GM19025 (cell line): ENCODE results near the gene CEACAM19.
"Not testable (repeated sequence)": the region's sequence is repeated elsewhere in the genome, so short reads cannot be mapped to it uniquely, and the experiment has no call there.

ENCODE experiments used
- ATAC-seq: cut with Tn5 transposase; IDR thresholded peaks from one replicate; pipeline ENCODE4 v1.9.1; 2021; ENCODE audit warnings: mild to moderate bottlenecking, low read depth, moderate library complexity; ENCODE audit not compliant: unreplicated experiment

The CEACAM19 gene

DNA sequence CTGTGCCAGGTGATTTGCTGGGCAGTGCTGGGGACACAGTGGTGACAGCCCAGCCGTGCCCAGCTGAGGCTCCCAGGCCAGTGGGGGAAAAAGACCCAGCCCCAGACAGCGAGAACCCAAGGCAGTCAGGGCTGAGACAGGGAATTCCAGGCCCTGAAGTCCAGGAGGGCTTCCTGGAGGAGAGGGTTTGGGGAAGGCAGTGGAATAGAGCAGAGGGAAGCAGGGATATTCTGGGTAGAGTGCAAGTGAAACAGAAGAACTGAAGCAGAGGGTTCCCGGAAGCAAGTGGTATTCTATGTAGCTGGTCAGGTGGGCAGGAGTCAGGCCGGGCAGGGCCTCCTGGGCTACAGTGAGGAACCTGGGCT is 26.4 kb downstream of the CEACAM19 start:
- ATAC-seq: no peak

DNA sequence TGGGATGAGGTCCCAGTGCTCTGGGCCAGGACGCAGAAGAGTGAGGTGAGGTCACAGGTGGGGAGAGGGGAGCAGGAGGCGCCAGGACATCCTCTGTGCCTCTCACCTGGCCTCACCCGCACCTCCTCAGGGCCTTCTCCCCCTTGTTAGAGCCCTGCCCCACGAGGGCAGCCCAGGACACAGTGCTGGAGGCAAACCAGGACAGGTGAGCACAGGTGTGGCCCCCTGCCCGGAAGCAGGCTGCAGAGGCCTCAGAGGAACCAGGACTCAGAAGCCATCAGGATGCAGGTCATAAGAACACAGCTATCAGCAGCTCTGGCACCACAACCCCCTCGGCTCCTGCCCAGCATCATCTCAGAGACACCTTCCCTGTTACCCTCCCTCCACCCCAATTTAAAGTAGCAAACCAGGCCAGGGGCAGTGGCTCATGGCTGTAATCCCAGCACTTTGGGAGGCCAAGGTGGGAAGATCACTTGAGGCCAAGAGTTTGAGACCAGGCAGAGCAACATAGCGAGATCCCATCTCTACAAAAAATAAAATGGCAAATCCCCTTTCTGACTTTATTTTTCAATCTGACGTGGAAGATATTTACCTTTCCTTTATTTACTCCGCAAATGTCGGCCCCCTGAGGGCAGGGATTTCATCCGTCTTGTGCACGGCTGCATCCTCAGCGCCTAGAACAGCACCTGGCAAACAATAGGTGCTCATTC is 27.4 kb downstream of the CEACAM19 start, which contains the start of gene CEACAM16:
TSS of gene CEACAM16 (plus strand) at position 660 of the 710 bp plus-strand sequence. CDS start 2,306 bp downstream, outside the sequence.
- no peak for ATAC-seq

DNA sequence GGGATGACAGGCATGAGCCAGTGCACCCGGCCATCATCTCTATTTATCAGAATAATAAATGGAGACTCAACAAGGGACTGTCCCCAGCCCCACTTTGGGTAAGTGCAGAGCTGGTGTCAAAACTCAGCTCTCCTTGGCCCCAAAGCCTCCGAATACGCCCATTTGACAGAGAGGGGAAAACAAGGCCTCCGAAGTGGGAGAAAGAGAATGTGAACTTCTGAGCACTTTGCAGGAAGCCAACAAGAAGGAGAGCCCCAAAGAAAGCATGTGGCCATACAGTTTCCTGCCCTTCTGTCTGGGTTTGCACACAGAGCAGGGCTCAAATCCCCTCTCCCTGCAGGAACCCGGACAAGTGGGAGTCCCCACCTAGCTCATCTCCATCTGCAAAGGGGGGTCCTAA is 29.3 kb downstream of the CEACAM19 start:
- ATAC-seq: no peak

DNA sequence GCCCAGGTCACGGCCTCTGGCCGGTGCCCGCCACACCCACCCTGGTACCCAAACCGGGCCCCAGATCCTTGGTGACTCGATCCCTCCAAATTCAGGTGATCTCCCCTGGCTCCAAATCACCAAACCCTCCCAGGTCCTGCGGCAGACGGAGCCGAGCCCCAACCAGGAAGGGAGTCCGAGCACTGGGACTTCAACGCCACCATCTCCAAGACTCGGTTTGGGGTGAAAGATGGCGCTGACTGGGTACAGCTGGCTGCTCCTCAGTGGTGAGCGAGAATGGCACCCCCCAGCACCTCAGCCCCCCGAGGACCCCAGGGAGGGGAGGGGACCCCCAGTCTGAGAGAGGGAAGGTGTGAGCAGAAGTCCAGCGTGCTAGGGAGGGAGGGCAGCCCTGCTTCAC is 29.9 kb downstream of the CEACAM19 start:
- ATAC-seq: no peak

DNA sequence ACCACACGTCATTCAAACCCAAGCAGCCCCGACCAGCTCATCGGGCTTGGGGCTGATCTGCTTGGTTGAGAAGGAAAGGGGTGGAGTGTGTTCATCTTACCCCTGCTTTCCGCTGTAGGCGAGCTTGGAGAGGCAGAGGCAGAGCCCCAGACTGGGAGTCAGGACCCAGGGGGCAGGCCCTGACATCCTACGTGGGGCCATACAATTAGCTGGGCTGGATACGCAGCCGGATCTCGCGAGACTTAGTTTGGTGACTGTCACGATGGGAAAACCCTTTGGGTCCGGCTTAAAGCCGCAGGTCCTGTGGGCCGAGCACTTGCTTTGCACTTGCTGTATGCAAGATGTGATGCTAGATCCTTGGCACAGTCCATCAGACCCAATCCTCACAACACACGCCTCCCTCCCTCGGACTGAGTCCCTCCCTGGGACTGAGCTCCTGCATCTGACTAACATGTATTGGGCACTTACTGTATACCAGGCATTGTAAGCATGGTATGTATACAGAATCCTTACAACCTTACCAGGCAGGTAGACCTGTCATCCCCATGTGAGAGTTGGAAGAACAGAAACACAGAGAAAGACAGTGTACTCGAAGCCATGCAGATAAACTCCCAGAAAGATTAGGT is 31.4 kb downstream of the CEACAM19 start:
- ATAC-seq: no peak

DNA sequence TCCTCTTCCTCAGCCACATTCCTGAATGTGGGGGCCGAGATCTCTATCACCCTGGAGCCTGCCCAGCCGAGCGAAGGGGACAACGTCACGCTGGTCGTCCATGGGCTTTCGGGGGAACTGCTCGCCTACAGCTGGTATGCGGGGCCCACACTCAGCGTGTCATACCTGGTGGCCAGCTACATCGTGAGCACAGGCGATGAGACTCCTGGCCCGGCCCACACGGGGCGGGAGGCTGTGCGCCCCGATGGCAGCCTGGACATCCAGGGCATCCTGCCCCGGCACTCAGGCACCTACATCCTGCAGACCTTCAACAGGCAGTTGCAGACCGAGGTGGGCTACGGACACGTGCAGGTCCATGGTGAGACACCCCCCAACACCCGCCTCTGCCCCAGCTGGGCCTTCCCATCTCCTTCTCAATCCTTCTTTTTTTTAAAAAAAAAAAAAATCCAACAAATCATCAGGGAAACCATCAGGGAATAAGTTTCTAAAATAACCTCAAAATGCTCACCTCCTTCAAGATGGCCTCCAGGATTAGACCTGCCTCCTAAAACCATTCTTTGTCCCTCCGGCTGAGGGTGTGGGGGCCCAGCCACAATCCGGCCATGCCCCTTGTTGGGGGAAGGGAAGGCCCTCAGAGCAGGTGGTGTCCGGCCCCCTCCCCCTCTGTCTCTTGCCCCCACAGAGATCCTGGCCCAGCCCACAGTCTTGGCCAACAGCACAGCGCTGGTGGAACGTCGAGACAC is 32.2 kb downstream of the CEACAM19 start:
- ATAC-seq: no peak

DNA sequence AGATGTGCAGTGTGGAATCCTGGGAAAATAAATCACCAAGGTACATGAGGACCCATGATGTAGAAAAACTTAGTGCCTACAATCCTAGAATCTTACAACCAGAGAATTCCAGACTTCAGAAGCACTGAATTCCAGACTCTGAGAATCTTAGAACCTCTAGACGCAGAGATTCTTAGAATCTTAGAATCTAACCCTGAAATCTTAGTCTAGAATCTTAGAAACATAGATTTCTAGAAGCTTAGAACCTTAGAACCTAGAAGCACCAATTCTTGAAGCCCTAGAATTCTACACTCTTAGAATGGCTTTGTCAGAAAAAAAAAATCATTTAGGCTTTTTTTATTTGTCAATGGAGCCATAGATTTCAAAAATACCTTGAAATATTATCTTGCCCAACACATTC is 33.7 kb downstream of the CEACAM19 start:
- ATAC-seq: no peak

DNA sequence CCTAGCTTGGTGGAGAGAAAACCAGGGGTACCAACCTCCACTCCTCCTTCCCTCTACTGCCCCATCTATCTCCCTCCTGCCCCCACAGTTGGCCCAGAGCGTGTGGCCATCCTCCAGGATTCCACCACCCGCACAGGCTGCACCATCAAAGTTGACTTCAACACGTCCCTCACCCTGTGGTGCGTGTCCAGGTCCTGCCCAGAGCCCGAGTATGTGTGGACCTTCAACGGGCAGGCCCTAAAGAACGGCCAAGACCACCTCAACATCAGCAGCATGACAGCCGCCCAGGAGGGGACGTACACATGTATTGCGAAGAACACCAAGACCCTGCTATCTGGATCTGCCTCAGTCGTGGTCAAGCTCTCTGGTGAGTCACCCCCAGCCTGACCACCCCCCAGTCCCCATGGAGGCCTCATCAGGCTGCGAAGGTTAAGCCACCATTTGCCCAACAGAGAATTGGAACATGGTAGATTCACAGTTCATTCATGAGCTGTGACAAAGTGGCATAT is 34.3 kb downstream of the CEACAM19 start:
- ATAC-seq: no peak

DNA sequence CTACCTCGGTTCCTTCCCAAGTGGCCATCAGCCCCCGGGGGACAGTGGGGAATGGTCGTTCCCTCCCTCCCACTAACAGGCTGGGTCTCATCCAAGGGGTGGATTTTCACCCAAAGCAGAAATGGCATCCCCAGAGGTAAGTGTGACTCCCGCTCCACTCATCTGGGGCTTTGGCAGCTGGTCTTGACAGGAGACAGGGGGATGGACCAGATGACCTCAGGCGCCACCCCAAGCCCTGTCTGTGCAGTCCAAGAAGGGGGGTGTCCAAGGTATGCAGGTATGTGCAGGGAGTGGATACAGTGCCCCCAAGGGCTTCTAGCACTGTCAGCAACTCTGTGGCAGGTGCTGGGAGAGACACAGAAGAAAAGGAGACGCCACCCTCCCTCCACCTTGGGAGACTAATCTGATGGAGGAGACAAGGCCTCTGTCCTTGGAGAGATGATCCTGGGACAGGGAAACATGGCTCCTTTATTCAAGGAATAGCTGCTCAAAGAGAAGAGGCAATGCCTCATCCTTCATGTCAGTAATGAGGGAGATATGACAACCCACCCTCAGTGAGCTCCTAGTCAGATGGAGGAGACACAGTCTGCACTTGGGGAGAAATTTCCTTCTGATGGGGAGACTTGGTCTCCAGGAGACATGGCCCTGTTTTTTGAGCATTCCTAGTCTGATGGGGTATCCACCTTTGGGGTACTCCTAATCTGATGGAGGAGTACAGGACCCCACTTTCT is 35.4 kb downstream of the CEACAM19 start:
- ATAC-seq: no peak

DNA sequence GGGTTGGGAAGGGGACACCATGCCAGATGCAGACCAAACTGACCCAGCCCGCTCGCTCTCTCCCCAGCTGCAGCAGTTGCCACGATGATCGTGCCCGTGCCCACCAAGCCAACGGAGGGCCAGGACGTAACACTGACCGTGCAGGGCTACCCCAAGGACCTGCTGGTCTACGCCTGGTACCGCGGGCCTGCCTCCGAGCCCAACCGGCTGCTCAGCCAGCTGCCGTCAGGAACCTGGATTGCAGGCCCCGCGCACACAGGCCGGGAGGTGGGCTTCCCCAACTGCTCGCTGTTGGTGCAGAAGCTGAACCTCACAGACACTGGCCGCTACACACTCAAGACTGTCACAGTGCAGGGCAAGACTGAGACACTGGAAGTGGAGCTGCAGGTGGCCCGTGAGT is 36.5 kb downstream of the CEACAM19 start:
- ATAC-seq: no peak

DNA sequence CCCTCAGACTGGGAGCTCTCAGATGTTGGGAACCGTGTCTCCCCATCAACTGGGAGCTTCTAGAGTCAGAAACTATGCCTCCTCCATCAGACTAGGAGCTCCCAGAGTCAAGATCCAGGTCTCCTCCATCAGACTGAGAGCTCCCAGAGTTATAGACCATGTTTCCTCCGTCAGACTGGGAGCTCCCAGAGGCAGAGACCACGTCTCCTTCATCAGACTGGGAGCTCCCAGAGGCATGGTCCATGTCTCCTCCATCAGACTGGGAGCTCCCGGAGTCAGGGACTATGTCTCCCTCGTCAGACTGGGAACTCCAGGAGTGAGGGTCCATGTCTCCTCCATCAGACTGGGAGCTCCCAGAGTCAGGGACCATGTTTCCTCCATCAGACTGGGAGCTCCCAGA is 37.7 kb downstream of the CEACAM19 start:
- no peak for ATAC-seq

DNA sequence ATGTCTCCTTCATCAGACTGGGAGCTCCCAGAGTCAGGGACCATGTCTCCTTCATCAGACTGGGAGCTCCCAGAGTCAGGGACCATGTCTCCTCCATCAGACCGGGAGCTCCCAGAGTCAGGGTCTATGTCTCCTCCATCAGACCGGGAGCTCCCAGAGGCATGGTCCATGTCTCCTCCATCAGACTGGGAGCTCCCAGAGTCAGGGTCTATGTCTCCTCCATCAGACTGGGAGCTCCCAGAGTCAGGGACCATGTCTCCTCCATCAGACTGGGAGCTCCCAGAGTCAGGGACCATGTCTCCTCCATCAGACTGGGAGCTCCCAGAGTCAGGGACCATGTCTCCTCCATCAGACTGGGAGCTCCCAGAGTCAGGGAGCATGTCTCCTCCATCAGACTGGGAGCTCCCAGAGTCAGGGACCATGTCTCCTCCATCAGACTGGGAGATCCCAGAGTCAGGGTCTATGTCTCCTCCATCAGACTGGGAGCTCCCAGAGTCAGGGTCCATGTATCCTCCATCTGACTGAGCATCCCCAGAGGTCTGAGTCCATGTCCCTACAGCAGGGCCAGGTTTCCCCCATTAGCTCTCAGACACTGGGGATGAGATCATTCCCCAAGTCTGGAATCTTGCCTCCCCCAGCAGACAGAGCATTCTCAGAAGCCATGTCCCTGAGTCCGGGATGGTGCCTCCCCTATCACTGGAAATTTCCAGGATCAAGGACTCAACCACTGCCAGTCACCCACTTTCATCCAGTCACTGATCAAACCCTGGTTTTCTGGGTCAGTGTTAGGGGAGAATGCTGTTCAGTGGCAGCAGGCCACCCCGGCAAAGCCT is 38.4 kb downstream of the CEACAM19 start:
- not testable (repeated sequence) for ATAC-seq

DNA sequence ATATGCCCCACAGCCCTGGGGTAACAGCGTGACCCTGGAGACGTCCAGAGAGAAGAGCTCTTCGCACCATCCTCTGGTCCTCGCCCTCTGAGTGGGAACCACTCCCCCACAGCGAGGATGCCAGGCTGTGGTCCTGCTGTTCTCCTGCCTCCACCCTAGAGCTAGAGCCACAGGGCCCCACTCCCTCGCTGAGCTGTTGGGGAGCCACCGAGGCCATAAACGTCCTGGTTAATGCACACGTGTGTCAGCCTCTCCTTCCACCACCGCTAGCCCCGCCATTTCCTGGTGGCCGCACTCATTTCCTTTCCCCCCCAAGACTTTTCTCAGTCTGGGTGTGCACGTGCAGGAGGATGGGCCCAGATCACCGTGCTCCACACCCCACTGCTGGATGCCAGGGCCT is 39.2 kb downstream of the CEACAM19 start:
- no peak for ATAC-seq

DNA sequence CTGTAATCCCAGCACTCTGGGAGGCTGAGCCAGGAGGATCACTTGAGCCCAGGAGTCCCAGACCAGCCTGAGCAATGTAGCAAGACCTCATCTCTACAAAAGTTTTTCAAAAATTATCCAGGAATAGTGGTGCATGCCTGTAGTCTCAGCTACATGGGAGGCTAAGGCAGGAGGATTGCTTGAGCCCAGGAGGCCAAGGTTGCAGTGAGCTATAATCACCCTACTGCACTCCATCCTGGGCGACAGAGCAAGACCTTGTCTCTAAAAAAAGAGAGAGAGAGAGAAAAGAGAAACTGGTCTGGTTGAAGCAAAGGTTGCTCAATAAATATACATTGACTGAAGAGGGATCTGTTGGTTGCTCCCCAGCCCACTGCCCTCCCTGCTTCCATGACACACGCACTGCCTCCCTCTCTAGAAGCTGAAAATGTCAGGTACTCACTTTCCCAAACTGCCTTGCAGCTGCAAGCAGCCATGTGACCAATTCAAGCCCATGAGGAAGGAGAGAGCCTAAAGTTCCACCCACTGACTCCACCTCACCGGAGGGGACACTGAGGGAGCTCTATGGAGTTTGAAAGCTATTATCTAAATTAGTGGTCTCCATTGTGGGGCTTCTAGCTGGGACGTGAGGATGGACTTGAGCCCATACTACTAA is 41.7 kb downstream of the CEACAM19 start:
- no peak for ATAC-seq

DNA sequence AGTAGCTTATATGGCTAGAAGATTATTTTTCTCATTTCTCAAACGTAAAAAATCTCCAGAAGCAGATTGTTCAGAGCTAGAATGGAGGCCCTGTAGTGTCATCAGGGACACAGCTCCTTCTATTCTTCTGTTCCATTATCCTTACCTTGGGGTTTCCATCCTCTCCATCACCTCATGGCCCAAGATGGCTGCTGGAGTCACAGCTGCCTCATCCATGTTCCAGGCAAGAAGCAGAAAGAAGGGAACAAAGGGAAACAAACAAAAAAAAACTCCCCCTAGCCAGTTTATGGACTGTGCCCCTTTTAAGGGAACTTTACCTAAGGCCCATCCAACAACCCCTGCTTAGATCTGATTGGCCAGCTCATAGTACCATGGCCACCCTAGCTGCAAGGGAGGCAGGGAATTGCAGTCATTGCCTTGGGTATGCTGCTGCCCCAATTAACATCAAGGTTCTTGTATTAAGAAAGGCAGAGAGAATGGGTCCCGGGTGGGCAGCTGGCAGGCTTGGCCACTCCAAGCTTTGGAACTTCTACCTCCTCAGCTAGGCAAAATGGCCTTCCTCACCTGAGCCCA is 43.4 kb downstream of the CEACAM19 start:
- ATAC-seq: no peak

DNA sequence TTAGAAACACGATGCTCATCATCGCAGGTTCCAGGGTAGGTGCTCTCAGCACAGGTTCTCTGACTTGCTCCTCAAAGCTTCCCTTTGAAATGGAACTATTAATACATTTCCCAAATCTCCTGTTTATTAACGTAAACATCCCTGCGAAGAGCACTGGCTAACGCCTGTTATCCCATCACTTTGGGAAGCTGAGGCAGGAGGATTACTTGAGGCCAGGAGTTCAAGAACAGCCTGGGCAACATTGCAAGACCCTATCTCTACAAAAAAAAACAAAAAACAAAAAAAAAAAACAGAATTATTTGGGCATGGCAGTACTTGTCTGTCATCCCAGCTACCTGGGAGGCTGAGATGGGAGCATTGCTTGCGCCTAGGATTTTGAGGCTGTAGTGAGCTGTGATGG is 46.3 kb downstream of the CEACAM19 start:
- ATAC-seq: no peak

DNA sequence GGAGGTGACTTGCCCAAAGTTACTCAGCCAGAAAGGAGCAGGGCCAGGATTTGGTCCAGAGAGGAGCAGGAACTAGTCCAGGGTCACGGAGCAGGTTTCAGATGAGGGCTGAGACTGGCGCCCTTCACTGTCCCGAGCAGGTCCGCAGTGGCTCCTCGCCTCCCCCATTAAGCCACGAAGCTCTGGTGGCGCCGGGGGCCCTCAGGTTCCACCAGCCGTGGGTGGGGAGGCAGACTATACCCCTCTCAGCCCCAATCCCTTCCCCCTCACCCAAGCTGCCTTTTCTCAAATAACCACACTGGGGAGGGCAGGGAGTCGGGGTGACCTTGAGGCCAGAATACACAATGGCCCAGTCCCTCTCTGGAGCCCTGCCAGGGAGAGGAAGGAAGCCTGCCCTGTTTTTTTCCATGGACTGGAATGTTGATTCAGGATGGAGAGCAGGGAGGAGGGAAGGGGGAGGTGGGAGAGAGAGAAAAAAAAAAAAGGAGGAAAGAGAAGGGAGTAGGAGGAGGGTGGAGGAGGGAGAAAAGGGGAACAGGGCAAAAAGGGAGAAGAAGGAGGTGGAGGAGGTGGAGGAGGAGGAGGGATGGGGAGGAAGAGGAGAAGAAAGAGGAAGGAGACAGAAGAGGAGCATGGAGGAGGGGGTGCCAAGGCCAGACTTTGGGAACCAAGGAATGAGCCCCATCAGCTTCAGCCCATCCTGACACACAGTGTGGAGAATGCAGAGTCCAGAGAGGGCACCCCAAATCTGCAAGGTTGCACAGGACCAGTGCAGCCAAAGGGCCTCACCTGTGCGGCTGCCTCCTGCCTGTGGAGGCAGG is 47.4 kb downstream of the CEACAM19 start:
- no peak for ATAC-seq

DNA sequence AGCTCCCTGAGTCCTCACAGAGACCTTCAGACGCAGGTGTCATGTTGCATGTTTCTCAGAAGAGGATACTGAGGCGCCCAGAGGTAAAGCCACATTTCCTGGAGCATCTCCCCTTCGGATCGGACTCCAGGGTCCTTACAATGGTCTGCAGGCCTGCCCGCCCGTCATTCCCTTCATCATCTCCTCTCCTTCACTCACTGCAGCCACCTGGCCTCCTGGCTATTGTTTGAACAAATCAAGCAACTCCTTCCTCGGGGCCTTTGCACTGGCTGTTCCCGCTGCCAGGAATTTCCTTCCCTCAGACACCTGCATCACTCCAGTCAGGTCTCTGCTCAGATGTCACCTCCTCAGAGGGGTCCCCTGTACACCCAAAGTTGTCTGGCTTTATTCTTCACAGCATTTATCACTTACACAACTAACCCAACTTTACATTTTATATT is 48.0 kb downstream of the CEACAM19 start:
- no peak for ATAC-seq
